Upper lobe of left lung (tissue), 4 donors: ENCODE measurements around the gene WDR26.

Experiments used
- POLR2A ChIP-seq, 4 donors: fragments of 450-650 bp; IDR thresholded peaks; one replicate each; pipeline ENCODE4 v1.5.1; 2016 to 2017; ENCODE audit warnings: antibody characterized with exemption in 4 of 4, mild to moderate bottlenecking in 2 of 4
- TF ChIP-seq, protein P1 (sequence below), 6 experiments: fragments of 450-650 bp in 4 of 6; fragments of 200-600 bp in 2 of 6; sonication (generic) in 2 of 6; IDR thresholded peaks; one replicate each; pipeline ENCODE4 v1.5.1; 2016 to 2019; ENCODE audit warnings: antibody characterized with exemption in 6 of 6

- TF ChIP-seq, protein P1, sequence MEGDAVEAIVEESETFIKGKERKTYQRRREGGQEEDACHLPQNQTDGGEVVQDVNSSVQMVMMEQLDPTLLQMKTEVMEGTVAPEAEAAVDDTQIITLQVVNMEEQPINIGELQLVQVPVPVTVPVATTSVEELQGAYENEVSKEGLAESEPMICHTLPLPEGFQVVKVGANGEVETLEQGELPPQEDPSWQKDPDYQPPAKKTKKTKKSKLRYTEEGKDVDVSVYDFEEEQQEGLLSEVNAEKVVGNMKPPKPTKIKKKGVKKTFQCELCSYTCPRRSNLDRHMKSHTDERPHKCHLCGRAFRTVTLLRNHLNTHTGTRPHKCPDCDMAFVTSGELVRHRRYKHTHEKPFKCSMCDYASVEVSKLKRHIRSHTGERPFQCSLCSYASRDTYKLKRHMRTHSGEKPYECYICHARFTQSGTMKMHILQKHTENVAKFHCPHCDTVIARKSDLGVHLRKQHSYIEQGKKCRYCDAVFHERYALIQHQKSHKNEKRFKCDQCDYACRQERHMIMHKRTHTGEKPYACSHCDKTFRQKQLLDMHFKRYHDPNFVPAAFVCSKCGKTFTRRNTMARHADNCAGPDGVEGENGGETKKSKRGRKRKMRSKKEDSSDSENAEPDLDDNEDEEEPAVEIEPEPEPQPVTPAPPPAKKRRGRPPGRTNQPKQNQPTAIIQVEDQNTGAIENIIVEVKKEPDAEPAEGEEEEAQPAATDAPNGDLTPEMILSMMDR (IDR thresholded peaks at IDR 0.05): no peak
- no peak for TF ChIP-seq POLR2A (IDR thresholded peaks at IDR 0.05)
These were observed 28.4 kb downstream of the WDR26 start for GRCh38 chr1:224406216-224406615.
